Endothelial cell of umbilical vein (primary cell): ENCODE results near the gene DRD1.

Experiments
- CTCF ChIP-seq, 2 donors: IDR thresholded peaks; 1 replicate in 1 of 2; 2 replicates in 1 of 2; pipeline ENCODE4 v1.5.1; 2011; ENCODE audit warnings: low read length in 2 of 2, mild to moderate bottlenecking in 2 of 2, moderate library complexity in 2 of 2, control low read depth in 1 of 2, inconsistent platforms in 1 of 2, low read depth in 1 of 2; ENCODE audit not compliant: insufficient read depth in 1 of 2; ENCODE audit errors: extremely low read depth in 1 of 2
- POLR2A ChIP-seq: IDR thresholded peaks from 2 replicates; pipeline ENCODE4 v1.6.1; 2012; ENCODE audit warnings: low read depth, mild to moderate bottlenecking, control low read depth, low read length

GRCh38 chr5:175489693-175490443, 45.9 kb upstream of the DRD1 start:
- TF ChIP-seq POLR2A (no peak), CTCF (IDR thresholded peaks at IDR 0.05; ENCODE audit: extremely low read depth in 1 of 2, insufficient read depth in 1 of 2, low read depth in 1 of 2, low read length in 2 of 2) (no peak)
